Neutrophil (primary cell): ENCODE measurements around the gene HTR4.

Experiments used
- H3K27ac ChIP-seq: fragments of 200-600 bp; sonication (generic); 2 replicates; pipeline ENCODE4 v1.5.1; 2016; ENCODE audit warnings: mild to moderate bottlenecking, moderate library complexity
- H3K27me3 ChIP-seq: fragments of 200-600 bp; sonication (generic); 2 replicates; pipeline ENCODE4 v1.6.0; 2016; ENCODE audit warnings: mild to moderate bottlenecking
- H3K36me3 ChIP-seq: fragments of 200-600 bp; sonication (generic); 2 replicates; pipeline ENCODE4 v1.5.1; 2017
- H3K4me1 ChIP-seq, 2 experiments: fragments of 200-600 bp in 1 of 2; sonication (generic) in 1 of 2; 1 replicate in 1 of 2; 2 replicates in 1 of 2; pipeline versions ENCODE4 v1.5.1 to v1.6.1; 2013 to 2016; ENCODE audit warnings: low read depth in 1 of 2, low read length in 1 of 2, mild to moderate bottlenecking in 1 of 2, moderate library complexity in 1 of 2; ENCODE audit not compliant: control insufficient read depth in 1 of 2, insufficient read depth in 1 of 2
- H3K4me3 ChIP-seq, 2 experiments: fragments of 200-600 bp in 1 of 2; sonication (generic) in 1 of 2; 1 replicate in 1 of 2; 2 replicates in 1 of 2; pipeline ENCODE4 v1.5.1; 2013 to 2016; ENCODE audit warnings: low read depth in 1 of 2, low read length in 1 of 2, mild to moderate bottlenecking in 1 of 2, moderate library complexity in 1 of 2
- H3K9me3 ChIP-seq: fragments of 200-600 bp; sonication (generic); 2 replicates; pipeline ENCODE4 v1.5.1; 2016
- CTCF ChIP-seq: fragments of 200-600 bp; sonication (generic); IDR thresholded peaks from 2 replicates; pipeline ENCODE4 v1.5.1; 2016; ENCODE audit warnings: antibody characterized with exemption

Gene HTR4

GRCh38 chr5:148445578-148445977 lies 208.7 kb downstream of the HTR4 start:
- no peaks in the 10 kb centered on the region for H3K9me3 ChIP-seq
- no peak overlapping the region for H3K4me3 ChIP-seq
- no peak overlapping the region for H3K27ac ChIP-seq
- no peak for TF ChIP-seq CTCF
- no peaks in the 10 kb centered on the region for H3K4me1 ChIP-seq
- H3K36me3 ChIP-seq: peaks cover 42% of the 10 kb centered on the region
- no peaks in the 10 kb centered on the region for H3K27me3 ChIP-seq

GRCh38 chr5:148443998-148444397 lies 210.3 kb downstream of the HTR4 start:
- Histone ChIP-seq H3K9me3 (no peaks in the 10 kb centered on the region), H3K4me1 (no peaks in the 10 kb centered on the region), H3K36me3 (peaks cover 57% of the 10 kb centered on the region), H3K4me3 (no peak overlapping the region), H3K27ac (no peak overlapping the region), H3K27me3 (no peaks in the 10 kb centered on the region)
- peak; percentile 68 for TF ChIP-seq CTCF

GRCh38 chr5:148443241-148443640 lies 211.1 kb downstream of the HTR4 start:
- H3K4me3 ChIP-seq: no peak overlapping the region
- H3K36me3 ChIP-seq: peaks cover 65% of the 10 kb centered on the region
- TF ChIP-seq CTCF: no peak
- peak overlapping the region; percentile 6 for H3K27ac ChIP-seq
- H3K4me1 ChIP-seq: no peaks in the 10 kb centered on the region
- no peaks in the 10 kb centered on the region for H3K9me3 ChIP-seq
- no peaks in the 10 kb centered on the region for H3K27me3 ChIP-seq

- no peak for TF ChIP-seq CTCF
- H3K9me3 ChIP-seq: no peaks in the 10 kb centered on the region
- H3K27me3 ChIP-seq: no peaks in the 10 kb centered on the region
- H3K4me1 ChIP-seq: peaks cover 3 to 4% of the 10 kb centered on the region in 2 experiments
- no peak overlapping the region for H3K4me3 ChIP-seq
- H3K36me3 ChIP-seq: peaks cover 99% of the 10 kb centered on the region
- H3K27ac ChIP-seq: no peak overlapping the region
Observed at GRCh38 chr5:148438933-148439332, 215.4 kb downstream of the HTR4 start.

GRCh38 chr5:148437249-148437648 lies 217.1 kb downstream of the HTR4 start:
- Histone ChIP-seq H3K4me3 (no peak overlapping the region), H3K4me1 (peaks cover 3 to 4% of the 10 kb centered on the region in 2 experiments), H3K27ac (peak overlapping the region; percentile 40), H3K36me3 (peaks cover 100% of the 10 kb centered on the region), H3K27me3 (no peaks in the 10 kb centered on the region), H3K9me3 (no peaks in the 10 kb centered on the region)
- TF ChIP-seq CTCF: no peak

GRCh38 chr5:148436029-148436428 lies 218.3 kb downstream of the HTR4 start:
- Histone ChIP-seq H3K27me3 (no peaks in the 10 kb centered on the region), H3K36me3 (peaks cover 100% of the 10 kb centered on the region), H3K4me1 (peaks cover 3 to 4% of the 10 kb centered on the region in 2 experiments), H3K4me3 (no peak overlapping the region), H3K27ac (no peak overlapping the region), H3K9me3 (no peaks in the 10 kb centered on the region)
- no peak for TF ChIP-seq CTCF
